Measurements from ENCODE around the gene HOXC6. TPM values are rescaled to one million over a fixed set of nuclear protein-coding genes. Genes with fewer than 3 reads are reported as not detected.

HOXC6 gene
- total RNA-seq, 1 donor from 2014 or later, result not detected

DNA sequence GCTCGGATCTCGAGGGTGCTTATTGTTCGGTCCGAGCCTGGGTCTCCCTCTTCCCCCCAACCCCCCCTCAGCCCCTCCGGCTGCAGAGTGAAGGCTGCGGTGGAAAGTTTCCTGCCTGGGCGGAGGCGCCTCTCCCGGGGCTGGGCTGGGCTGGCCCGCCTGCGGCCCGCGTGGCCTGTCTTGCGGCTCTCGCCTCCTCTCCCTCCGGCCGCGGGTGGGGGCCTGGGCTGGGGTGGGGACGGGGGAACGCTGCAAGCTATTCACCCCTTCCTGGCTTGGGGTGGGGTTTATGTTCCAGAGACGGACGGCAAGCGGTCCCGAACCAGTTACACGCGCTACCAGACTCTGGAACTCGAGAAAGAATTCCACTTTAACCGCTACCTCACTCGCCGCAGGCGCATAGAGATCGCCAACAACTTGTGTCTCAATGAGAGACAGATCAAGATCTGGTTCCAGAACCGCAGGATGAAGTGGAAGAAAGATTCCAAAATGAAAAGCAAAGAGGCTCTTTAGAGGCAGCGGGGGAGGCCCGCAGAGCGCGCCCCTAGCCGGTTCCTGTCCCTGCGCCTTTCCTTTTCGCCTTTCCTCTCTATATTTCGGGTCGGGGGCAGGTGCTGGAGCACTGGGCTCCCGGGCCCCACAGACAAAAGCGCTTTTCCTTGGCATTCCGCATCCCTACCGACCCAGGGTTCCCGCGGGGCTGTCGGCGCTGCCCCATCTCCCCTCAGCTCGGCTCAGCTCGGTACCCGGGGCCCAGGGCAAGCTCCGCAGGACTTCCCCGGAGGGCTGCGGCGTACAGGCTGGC is 5.9 kb downstream of the HOXC6 start:
- H3K4me3 Mint-ChIP-seq (ENCODE audit: low read depth), result no peak overlapping the region

DNA sequence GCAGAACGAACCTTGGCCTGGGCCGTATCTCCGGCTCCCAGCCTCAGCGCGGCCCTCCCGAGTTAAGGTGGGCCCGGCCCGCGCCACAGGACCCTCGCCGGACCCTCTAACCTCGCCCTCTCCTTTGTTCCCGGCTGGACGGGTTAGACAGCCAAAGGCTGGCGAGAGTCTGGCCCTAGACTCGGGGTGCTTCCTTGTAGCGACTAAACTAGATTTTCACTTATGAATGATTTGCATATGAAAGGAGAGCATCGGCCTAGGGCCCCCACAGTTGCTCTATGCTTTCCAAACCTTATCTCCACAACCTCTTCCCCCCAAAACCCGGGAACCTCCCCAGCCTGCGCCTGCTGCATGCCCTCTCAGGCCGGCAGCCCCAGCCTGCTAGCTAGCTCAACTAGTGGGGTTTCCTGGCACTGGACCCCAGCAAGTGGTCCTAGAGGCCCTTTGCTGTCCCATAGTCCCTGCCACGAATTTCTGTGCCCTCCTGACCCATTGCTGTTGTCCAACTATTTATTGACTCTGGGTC is 6.6 kb downstream of the HOXC6 start:
- no peaks in the 10 kb centered on the region for H3K36me3 Mint-ChIP-seq (ENCODE audit: low read depth)
- intact Hi-C loops (cut with micrococcal nuclease), result loop anchor here (2.0 kb wide), 1 partner anchor 14 kb away; no protein-coding TSS in a partner anchor

More for the DNA sequence above, 5.9 kb downstream of the HOXC6 start:
- intact Hi-C loops (cut with micrococcal nuclease), result loop anchor here (2.0 kb wide), 3 partner anchors 15 to 49 kb away; partner anchors contain the start of gene HOXC10
- Mint-ChIP-seq H3K9me3 (no peaks in the 10 kb centered on the region), H3K27me3 (ENCODE audit: low read depth) (peaks cover 77% of the 10 kb centered on the region), H3K27ac (peak overlapping the region; percentile 33), H3K4me1 (ENCODE audit: low read depth) (peaks cover 7% of the 10 kb centered on the region), H3K36me3 (ENCODE audit: low read depth) (no peaks in the 10 kb centered on the region)
- DNase-seq (ENCODE audit: low spot score), result no peak

DNA sequence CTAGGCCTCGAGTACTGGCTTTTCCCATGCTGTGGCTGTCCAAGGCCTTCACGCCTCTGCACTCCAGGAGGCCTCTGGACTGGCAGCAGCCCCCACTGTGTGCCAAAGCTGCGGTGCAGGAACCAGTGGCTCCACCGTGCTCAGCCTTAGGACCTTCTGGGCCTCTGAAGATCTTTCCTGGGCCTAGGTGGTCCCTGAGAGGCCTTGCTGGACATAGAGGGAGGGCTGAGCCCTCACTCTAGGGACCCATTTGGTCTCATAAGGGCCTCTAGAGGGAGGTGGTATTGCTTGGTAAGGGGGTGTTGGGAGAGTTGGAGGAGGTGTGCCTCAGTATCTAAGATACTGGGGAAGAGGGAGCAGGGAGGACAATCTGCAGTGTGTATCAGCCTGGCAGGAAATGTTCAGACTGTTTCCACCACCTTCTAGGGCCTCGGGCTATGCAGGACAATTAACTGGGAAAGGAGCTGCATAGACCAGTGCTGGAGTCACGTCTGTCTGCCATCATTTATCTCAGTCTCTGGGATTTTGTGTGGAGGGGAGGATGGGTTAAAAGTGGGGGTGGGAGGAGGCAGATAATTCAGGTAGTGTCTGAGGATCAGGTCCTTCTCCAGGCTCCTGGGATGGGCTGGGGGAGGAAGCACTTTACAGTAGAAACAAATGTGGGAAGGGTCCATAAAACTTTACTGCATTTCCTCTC is 7.5 kb downstream of the HOXC6 start:
- DNase-seq (ENCODE audit: low spot score), result no peak
- peaks cover 80% of the 10 kb centered on the region for H3K27me3 Mint-ChIP-seq (ENCODE audit: low read depth)
- H3K9me3 Mint-ChIP-seq, result no peaks in the 10 kb centered on the region
- no peak overlapping the region for H3K27ac Mint-ChIP-seq
- no peaks in the 10 kb centered on the region for H3K36me3 Mint-ChIP-seq (ENCODE audit: low read depth)
- no peak overlapping the region for H3K4me3 Mint-ChIP-seq (ENCODE audit: low read depth)
- intact Hi-C loops (cut with micrococcal nuclease), result loop anchor here (2.0 kb wide), 1 partner anchor 13 kb away; no protein-coding TSS in a partner anchor
- H3K4me1 Mint-ChIP-seq (ENCODE audit: low read depth), result peaks cover 7% of the 10 kb centered on the region

More for the DNA sequence above, 6.6 kb downstream of the HOXC6 start:
- DNase-seq (ENCODE audit: low spot score), result no peak
- Mint-ChIP-seq H3K4me3 (ENCODE audit: low read depth) (no peak overlapping the region), H3K9me3 (no peaks in the 10 kb centered on the region), H3K4me1 (ENCODE audit: low read depth) (peaks cover 7% of the 10 kb centered on the region), H3K27ac (no peak overlapping the region), H3K27me3 (ENCODE audit: low read depth) (peaks cover 78% of the 10 kb centered on the region)

DNA sequence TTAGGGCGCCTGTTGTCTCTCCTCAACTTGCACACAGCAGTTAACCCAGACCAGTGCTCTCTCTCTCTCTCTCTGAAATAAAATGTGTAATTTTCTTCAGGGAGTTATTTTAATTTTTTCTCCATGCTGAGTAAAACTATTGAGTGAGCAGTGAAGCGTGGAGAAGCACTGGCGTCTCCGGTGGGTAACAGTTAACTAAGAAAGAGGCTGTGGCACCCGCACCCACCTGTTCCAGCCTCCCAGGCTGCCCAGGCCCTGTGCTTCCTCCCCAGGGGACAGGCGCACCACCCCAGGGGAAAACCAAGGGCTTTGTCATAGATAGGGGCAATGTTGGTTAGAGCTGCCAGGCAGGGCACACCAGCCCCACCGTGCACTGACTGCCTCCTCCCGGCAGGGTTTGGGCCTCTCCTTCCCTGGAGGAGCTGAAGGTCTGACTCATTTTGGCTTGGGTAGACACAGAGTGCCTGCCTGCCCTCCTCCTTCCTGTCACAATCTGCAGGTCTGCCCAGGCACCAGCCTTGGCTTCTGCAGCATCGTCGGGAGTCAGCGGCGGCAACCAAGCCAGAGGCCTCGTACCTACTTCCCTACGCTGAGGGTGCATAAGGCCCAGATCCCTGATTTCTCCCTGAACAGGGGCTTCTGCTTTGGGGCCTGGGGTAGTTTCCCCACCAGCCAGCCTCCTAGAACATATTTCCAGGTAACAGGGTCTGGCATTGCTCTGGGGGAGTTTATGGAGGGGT is 8.6 kb downstream of the HOXC6 start:
- H3K36me3 Mint-ChIP-seq (ENCODE audit: low read depth), result no peaks in the 10 kb centered on the region
- no peak overlapping the region for H3K27ac Mint-ChIP-seq
- DNase-seq (ENCODE audit: low spot score), result no peak
- intact Hi-C loops (cut with micrococcal nuclease), result no loop called here
- H3K4me3 Mint-ChIP-seq (ENCODE audit: low read depth), result no peak overlapping the region
- no peaks in the 10 kb centered on the region for H3K9me3 Mint-ChIP-seq
- peaks cover 82% of the 10 kb centered on the region for H3K27me3 Mint-ChIP-seq (ENCODE audit: low read depth)
- peaks cover 7% of the 10 kb centered on the region for H3K4me1 Mint-ChIP-seq (ENCODE audit: low read depth)

DNA sequence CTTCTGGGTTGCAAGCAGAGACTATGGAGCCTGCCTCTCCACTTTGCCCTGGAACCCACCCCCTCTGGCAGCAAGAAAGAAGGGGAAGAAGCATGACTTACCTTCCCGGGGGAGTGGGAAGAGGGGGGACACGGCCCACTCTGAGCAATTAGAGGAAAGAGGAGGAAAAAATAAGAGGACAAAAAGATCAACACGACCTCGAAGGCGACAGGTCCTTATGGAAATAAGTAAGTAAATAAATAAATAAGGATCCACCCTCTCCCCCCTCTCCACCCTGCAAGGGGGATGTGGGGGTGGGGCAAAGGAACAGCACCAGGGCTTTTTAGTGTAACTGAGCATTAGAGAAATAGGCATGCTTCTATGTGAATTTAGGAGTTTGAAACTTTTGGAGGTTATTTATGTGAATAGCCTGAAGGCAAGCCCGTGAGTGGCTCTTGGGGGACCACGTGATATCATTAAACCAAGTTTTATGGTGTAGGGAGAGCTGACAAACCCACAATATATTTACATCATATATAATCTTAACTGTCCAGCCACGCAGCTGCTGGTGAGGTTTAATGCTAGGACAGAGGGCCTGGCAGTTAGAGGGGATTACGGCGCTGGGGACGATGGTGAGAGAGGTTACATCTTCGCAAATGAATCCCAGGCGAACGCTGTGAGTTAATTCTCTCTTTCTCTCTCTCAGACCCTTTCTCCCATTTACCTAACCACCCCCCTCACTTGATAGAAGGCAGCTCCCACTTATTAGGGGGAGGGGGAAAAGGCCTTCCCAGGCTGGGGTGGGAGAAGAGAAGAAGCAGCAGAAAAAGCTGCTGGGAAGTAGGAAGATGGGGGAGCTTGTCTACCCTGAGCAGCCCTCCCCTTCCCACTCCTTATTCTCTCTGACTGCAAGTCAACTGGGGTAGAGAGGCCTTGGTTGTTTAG is 9.4 kb downstream of the HOXC6 start:
- no peak overlapping the region for H3K4me3 Mint-ChIP-seq (ENCODE audit: low read depth)
- no peaks in the 10 kb centered on the region for H3K36me3 Mint-ChIP-seq (ENCODE audit: low read depth)
- intact Hi-C loops (cut with micrococcal nuclease), result no loop called here
- H3K4me1 Mint-ChIP-seq (ENCODE audit: low read depth), result peaks cover 7% of the 10 kb centered on the region
- H3K27me3 Mint-ChIP-seq (ENCODE audit: low read depth), result peaks cover 80% of the 10 kb centered on the region
- no peaks in the 10 kb centered on the region for H3K9me3 Mint-ChIP-seq
- no peak for DNase-seq (ENCODE audit: low spot score)
- H3K27ac Mint-ChIP-seq, result no peak overlapping the region

DNA sequence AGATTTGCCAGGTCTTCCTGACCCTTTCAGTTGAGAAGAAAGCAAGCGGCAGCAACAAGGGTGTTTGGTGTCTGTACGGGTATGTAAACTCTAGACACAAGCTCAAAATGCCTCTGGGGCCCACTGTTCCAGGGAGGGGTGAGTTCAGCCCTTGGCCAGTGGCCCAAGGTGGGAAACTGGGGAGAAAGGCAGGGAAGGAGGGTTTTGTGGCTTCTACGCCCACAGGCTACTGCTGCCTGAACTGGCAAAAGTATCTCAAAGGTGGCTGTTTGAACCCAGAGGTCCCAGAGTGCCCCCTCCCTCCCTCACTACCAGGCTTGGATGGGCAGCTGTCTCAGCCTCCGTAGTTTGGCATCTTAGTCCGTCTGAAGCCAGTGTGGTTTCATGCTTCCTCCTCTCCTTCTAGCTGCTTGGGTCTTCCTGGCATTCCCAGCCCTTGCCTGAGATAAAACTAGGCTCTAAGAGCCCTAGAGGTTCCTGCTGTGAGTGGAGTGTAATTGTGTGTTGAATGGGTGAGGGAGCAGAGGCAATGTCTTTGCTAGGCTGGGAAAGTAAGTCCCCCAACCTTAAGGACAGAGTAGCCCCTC is 10.1 kb downstream of the HOXC6 start:
- Mint-ChIP-seq H3K4me3 (ENCODE audit: low read depth) (no peak overlapping the region), H3K27ac (no peak overlapping the region), H3K27me3 (ENCODE audit: low read depth) (peaks cover 79% of the 10 kb centered on the region), H3K9me3 (no peaks in the 10 kb centered on the region), H3K36me3 (ENCODE audit: low read depth) (no peaks in the 10 kb centered on the region), H3K4me1 (ENCODE audit: low read depth) (peaks cover 5% of the 10 kb centered on the region)
- no peak for DNase-seq (ENCODE audit: low spot score)
- intact Hi-C loops (cut with micrococcal nuclease), result no loop called here

DNA sequence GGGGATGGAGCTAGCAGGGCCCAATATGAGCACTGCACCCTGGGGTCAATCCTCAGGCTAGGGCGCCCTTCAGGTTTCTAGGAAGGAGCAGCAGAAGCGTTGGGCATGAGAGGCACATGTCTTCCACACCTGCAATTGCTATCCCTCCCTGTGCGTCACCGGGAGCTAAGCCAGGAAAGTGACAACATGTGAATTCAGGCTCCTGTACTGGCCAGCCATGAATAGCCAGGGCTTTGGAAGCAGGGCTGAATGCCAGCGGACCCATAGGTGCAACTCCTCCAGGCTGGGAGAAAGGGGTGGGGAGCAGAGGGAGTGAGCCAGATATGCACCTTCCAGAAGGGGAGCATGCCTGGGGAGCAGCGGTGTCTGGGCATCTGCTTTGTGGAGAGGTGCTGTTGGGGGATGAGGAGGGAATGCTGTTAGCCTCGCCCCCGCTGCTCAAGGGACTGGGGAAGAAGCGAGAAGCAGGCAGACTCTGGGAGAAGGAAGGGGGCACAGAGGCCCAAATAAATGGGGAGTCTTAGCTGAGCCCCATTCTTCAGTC is 10.7 kb downstream of the HOXC6 start:
- intact Hi-C loops (cut with micrococcal nuclease), result no loop called here
- H3K27ac Mint-ChIP-seq, result no peak overlapping the region
- H3K4me1 Mint-ChIP-seq (ENCODE audit: low read depth), result peaks cover 2% of the 10 kb centered on the region
- H3K9me3 Mint-ChIP-seq, result no peaks in the 10 kb centered on the region
- no peak overlapping the region for H3K4me3 Mint-ChIP-seq (ENCODE audit: low read depth)
- H3K27me3 Mint-ChIP-seq (ENCODE audit: low read depth), result peaks cover 81% of the 10 kb centered on the region
- no peaks in the 10 kb centered on the region for H3K36me3 Mint-ChIP-seq (ENCODE audit: low read depth)
- no peak for DNase-seq (ENCODE audit: low spot score)

DNA sequence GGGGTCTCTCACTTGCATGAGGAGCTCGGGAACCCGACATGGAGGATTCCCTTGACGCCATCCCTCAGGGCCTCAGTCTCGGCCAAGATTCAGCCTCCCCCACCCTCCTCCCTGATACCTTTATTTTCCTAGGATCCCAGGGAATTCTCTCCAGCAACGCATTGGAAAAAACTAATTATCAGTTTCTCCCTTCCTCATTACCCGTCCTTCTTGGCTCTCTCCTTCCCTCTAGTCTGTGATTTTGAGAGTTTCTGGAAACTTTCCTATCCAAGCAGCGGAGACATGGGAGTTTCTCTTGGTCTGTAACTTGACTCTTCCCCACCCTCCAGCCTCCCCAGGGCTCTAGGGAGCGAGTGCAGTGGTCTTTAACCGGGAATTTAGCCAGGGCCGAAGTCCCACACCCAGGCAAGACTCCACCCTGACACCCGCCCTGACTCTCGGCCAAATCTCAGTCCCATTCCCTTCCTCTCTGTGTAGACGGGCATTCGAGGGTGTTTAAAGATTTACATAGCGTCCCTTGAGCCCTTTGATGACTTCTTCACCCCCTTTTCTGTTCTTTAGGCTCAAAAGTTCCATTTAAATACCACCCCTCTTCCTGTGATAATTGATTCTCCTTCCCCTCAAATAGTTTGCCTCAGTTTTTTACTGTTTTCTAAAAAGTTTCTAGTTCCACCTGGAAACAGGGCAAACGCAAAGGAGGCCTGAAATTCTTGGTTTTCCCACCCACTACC is 11.3 kb downstream of the HOXC6 start:
- Mint-ChIP-seq H3K4me1 (ENCODE audit: low read depth) (no peaks in the 10 kb centered on the region), H3K36me3 (ENCODE audit: low read depth) (no peaks in the 10 kb centered on the region), H3K9me3 (no peaks in the 10 kb centered on the region), H3K27me3 (ENCODE audit: low read depth) (peaks cover 83% of the 10 kb centered on the region), H3K4me3 (ENCODE audit: low read depth) (no peak overlapping the region), H3K27ac (no peak overlapping the region)
- DNase-seq (ENCODE audit: low spot score), result no peak
- intact Hi-C loops (cut with micrococcal nuclease), result no loop called here

DNA sequence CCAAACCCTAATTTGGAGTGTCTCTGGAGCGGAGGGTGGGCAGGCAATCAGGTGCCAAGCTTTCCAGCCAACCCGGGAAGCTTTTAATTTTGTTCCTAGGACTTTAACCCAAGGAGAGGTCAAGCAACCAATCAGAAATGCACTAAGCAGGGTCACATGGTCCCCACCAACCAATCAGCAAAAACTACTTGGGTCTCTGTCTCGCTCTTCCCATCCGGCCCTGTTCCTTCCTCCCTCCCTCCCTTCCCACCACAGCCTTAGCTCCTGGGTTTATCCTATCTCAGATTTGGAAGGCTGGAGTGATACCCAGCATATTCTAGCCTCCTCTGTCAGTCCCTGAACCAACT is 11.9 kb downstream of the HOXC6 start:
- no peaks in the 10 kb centered on the region for H3K4me1 Mint-ChIP-seq (ENCODE audit: low read depth)
- intact Hi-C loops (cut with micrococcal nuclease), result no loop called here
- H3K36me3 Mint-ChIP-seq (ENCODE audit: low read depth), result no peaks in the 10 kb centered on the region
- H3K9me3 Mint-ChIP-seq, result no peaks in the 10 kb centered on the region
- H3K27ac Mint-ChIP-seq, result no peak overlapping the region
- H3K27me3 Mint-ChIP-seq (ENCODE audit: low read depth), result peaks cover 85% of the 10 kb centered on the region
- H3K4me3 Mint-ChIP-seq (ENCODE audit: low read depth), result no peak overlapping the region
- DNase-seq (ENCODE audit: low spot score), result no peak

DNA sequence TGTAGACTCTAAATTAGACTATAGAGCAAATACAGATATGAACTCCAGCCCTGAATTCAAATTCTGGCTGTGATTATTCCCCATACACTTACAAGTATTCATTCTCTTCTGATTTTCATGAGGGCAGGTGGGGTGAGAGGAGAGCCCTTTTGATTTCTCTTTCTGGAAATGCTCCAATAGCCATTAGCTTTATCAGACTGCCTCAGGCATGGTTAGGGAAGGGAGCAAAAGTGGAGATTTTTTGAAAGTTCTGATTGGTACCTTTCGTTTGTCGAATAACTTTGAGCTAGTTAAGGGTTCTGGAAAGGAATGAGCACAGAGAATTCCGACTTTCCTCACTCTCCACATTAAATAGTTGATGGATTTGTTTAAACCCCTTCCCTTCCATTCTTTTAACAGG is 12.4 kb downstream of the HOXC6 start:
- H3K36me3 Mint-ChIP-seq (ENCODE audit: low read depth), result no peaks in the 10 kb centered on the region
- no peak for DNase-seq (ENCODE audit: low spot score)
- H3K27me3 Mint-ChIP-seq (ENCODE audit: low read depth), result peaks cover 85% of the 10 kb centered on the region
- no peaks in the 10 kb centered on the region for H3K9me3 Mint-ChIP-seq
- no peak overlapping the region for H3K4me3 Mint-ChIP-seq (ENCODE audit: low read depth)
- H3K4me1 Mint-ChIP-seq (ENCODE audit: low read depth), result no peaks in the 10 kb centered on the region
- intact Hi-C loops (cut with micrococcal nuclease), result no loop called here
- no peak overlapping the region for H3K27ac Mint-ChIP-seq

DNA sequence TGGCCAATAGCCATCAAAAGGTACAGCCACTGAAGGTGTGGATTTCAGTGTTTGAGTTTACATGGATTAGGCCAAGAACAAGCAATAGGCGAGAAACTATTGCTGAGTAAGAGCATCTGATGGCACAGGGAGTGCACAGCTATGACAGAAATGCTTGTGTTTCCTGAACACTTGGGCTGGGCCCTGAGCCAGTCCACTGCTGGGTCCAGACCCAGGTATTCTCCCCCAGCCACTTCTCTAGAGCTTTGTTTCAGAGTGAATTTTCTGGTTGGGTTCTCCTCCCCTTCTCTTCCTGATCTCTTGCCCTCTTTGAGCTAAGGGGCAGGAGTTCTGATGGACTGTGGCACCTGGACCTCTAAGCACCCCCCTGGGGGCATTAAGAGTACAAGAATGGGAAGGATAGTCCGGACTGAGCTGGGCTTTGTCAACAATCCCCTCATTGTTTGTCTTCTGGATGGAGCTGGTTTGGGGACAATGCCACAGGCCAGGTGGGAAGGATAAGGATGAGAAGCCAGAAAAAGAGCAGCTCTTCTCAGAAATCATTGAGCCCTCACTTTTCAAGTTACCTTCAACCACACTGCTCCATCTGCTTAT is 13.0 kb downstream of the HOXC6 start:
- Mint-ChIP-seq H3K36me3 (ENCODE audit: low read depth) (no peaks in the 10 kb centered on the region), H3K27ac (no peak overlapping the region), H3K4me3 (ENCODE audit: low read depth) (no peak overlapping the region), H3K9me3 (no peaks in the 10 kb centered on the region), H3K4me1 (ENCODE audit: low read depth) (no peaks in the 10 kb centered on the region), H3K27me3 (ENCODE audit: low read depth) (peaks cover 84% of the 10 kb centered on the region)
- DNase-seq (ENCODE audit: low spot score), result no peak
- intact Hi-C loops (cut with micrococcal nuclease), result no loop called here
